T-helper 17 cell (primary cell): ENCODE measurements around the gene TRIO. TPM values are rescaled to one million over a fixed set of nuclear protein-coding genes. Genes with fewer than 3 reads are reported as not detected.

ENCODE experiments used
- ATAC-seq: fragments of 150-1000 bp; cut with Tn5 transposase; 2 replicates; pipeline ENCODE4 v1.10.0; 2021; ENCODE audit warnings: mild to moderate bottlenecking, moderate library complexity
- DNase-seq, 3 donors: peaks; one replicate each; pipeline versions ENCODE4 v3.0.0 to v3.0.0-alpha.2; 2020 to 2021
- H3K9me3 ChIP-seq: one replicate; pipeline ENCODE4 v1.7.0; 2013; ENCODE audit warnings: low read length, mild to moderate bottlenecking; ENCODE audit not compliant: control insufficient read depth, poor library complexity, severe bottlenecking
- H3K27ac Mint-ChIP-seq: one replicate; pipeline ENCODE4 v1.8.0; 2022; ENCODE audit warnings: mild to moderate bottlenecking, moderate library complexity, mixed read lengths
- H3K27me3 Mint-ChIP-seq: one replicate; pipeline ENCODE4 v1.8.0; 2022; ENCODE audit warnings: mixed read lengths
- H3K36me3 Mint-ChIP-seq: one replicate; pipeline ENCODE4 v1.8.0; 2022; ENCODE audit warnings: low read depth, mixed read lengths
- H3K4me1 Mint-ChIP-seq: one replicate; pipeline ENCODE4 v1.8.0; 2022; ENCODE audit warnings: mild to moderate bottlenecking, mixed read lengths
- H3K4me3 Mint-ChIP-seq: one replicate; pipeline ENCODE4 v1.8.0; 2022; ENCODE audit warnings: mild to moderate bottlenecking, moderate library complexity, mixed read lengths
- total RNA-seq, 4 donors: library from RNA in 2 of 4; stranded (reverse) in 2 of 4; gene quantifications; one replicate each; pipeline ENCODE4 v1.2.3 and lab custom pipeline; 2022 to 2026

Gene TRIO
- total RNA-seq, 2 donors from 2014 or later = 19.3 to 19.5 TPM

DNA sequence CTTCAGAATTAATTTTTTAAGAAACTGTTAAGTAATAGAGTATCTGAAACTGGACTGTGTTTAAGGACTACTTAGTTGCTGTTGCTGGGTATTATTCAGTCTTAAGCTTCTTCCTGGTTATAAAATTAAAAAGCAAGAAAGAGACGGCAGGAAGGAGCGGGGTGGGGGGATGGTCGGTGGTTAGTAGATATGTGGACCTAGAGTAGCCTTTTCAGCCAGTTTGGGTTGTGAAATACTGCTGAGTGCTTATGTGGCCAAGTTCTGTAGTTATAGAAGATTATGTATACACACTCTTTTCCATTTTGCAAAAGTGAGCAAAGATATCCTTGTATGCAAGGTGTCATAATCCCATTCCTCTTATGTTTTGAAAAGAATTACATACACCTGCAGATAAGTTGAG lies 28.5 kb downstream of the TRIO start:
- ATAC-seq (no peak), DNase-seq (no peak)
- H3K4me3 Mint-ChIP-seq = no peak overlapping the region
- peaks cover 51% of the 10 kb centered on the region for H3K27me3 Mint-ChIP-seq
- H3K27ac Mint-ChIP-seq = no peak overlapping the region
- H3K9me3 ChIP-seq = no peaks in the 10 kb centered on the region
- H3K4me1 Mint-ChIP-seq = peaks cover 12% of the 10 kb centered on the region
- H3K36me3 Mint-ChIP-seq = peaks cover 5% of the 10 kb centered on the region

DNA sequence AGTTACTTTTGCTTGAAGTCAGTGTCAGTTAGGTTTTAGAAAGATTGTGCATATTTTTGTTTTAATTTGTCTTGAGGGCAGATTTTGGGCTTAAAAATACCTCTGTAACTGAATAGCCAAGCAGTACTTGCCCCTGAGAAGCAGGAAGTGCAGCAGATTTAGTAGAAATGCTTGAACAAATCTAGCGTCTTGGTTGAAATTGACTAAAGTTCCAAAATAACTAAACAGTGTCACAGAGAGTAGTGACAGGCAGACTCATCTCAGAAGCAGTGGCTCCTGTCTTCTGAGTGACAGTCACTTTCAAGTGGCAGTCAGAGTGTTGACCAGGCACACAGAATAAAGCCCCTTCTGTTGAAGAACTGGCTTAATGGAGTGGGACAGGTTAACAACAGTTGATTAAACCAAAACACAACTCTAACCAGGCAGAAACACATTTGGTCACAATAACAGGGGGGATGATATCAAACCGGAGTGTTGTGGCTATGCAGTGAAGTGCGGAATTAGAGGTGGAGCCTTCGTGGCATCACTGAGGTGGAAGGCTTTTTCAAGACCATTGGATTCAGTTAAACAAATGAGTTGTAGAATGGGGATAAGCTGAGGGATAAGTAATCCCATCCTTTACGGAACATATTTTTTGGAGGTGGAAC lies 29.1 kb downstream of the TRIO start:
- no peak overlapping the region for H3K27ac Mint-ChIP-seq
- no peaks in the 10 kb centered on the region for H3K9me3 ChIP-seq
- H3K4me3 Mint-ChIP-seq = no peak overlapping the region
- no peak for DNase-seq
- no peak for ATAC-seq
- H3K27me3 Mint-ChIP-seq = peaks cover 47% of the 10 kb centered on the region
- H3K4me1 Mint-ChIP-seq = peaks cover 12% of the 10 kb centered on the region
- H3K36me3 Mint-ChIP-seq = peaks cover 5% of the 10 kb centered on the region

DNA sequence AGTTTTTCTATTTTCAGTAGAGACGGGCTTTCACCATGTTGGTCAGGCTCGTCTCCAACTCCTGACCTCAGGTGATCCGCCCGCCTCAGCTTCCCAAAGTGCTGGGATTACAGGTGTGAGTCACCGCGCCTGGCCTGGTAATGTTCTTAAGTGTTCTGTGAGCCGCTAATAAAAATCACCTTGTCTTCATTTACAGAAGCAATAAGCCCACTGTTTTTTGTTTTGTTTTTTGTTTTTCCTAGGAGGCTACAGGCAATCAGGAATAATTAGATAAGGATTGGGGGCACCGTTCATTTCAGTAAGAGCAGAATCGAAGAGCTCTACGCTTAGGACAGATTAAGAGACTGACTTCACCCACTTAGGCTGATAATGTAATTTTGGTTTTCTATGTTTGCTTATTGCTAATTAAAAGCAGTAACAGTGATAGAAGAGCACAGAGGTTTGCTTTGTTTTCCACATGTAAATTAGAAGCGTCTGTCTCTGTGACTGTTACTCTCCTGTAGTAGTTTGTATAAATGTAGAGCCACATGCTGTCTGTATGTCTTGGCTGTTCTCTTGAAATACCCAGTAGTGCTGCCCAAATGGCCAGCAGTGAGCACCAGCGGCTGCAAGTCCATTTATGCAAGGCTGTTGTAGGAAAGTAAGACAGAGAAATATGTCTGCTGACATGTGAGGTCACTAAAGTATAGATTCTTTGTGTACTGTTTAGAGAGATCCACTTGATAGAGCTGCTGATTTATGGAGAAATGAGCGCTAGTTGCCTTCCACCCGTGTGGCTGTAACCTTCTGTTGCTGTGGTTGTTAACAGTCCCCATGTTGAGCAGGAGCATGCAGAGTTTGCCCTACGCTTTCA lies 30.5 kb downstream of the TRIO start:
- no peak overlapping the region for H3K4me3 Mint-ChIP-seq
- H3K27me3 Mint-ChIP-seq = peaks cover 51% of the 10 kb centered on the region
- peaks cover 10% of the 10 kb centered on the region for H3K4me1 Mint-ChIP-seq

DNA sequence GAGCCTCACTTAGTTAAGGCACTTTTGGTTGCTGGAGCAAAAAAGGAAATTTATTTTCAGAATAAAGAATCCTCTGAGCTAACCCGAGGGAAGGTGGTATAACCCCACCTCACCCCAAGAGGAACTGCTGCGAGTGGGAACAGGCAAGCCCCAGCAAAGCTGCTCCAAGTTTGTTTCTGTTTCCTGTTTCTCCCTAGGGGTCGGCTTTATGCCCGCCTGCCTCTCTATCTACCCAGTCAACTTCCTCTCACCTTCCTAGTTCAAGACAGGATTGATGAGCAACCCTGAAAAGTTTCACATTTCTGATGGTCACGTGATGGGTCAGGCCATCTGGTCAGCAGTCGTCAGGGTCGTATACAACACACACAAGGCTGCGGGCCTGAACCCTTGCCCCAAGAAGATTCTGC lies 31.1 kb downstream of the TRIO start:
- Mint-ChIP-seq H3K27me3 (peaks cover 46% of the 10 kb centered on the region), H3K36me3 (peaks cover 3% of the 10 kb centered on the region), H3K27ac (no peak overlapping the region), H3K4me3 (no peak overlapping the region), H3K4me1 (peaks cover 6% of the 10 kb centered on the region)
- ATAC-seq = no peak
- no peak for DNase-seq
- H3K9me3 ChIP-seq = no peaks in the 10 kb centered on the region

More for the DNA sequence above, 30.5 kb downstream of the TRIO start:
- no peak overlapping the region for H3K27ac Mint-ChIP-seq
- H3K9me3 ChIP-seq = no peaks in the 10 kb centered on the region
- ATAC-seq (no peak), DNase-seq (no peak)
- H3K36me3 Mint-ChIP-seq = peaks cover 3% of the 10 kb centered on the region

DNA sequence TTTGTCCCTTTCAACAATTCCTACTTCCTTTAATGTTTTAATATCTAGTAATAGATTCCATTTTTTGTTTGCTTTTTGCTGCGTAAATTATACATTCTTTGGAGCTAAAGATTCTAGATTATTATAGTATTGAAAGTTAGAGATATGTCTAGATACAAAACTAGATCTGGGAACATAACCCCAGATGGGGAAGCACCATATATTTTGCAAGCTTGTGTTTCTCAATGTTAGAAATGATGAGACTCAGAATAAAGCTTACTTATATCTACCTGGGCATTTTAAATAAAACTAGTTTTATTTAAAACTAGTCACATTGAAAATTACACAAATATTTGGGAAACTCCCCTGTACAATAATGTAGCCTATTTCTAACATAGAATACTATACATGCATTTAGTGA lies 32.2 kb downstream of the TRIO start:
- ATAC-seq (no peak), DNase-seq (no peak)
- Mint-ChIP-seq H3K27ac (no peak overlapping the region), H3K4me1 (peaks cover 6% of the 10 kb centered on the region), H3K27me3 (peaks cover 39% of the 10 kb centered on the region), H3K4me3 (no peak overlapping the region), H3K36me3 (peaks cover 3% of the 10 kb centered on the region)
- no peaks in the 10 kb centered on the region for H3K9me3 ChIP-seq

DNA sequence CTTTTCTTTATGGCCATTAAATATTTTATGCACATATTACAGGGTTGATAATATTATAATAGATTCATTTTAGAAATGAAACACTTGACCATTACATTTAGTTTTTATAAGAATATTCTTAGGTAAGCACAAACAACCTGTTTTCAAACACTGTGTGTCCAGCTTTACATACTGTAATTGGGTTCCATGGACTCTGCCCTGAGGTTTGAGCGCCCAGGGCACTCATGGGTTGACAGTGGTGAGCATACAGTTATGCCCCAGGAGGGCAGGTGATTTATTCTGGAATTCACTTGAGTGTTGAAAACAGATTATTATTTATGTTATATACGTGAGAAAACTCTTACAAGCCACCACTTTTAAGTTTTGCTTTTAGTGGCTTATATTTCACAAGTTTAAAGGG lies 33.7 kb downstream of the TRIO start:
- ATAC-seq (no peak), DNase-seq (no peak)
- Mint-ChIP-seq H3K4me1 (peaks cover 4% of the 10 kb centered on the region), H3K27ac (no peak overlapping the region), H3K27me3 (peaks cover 33% of the 10 kb centered on the region), H3K36me3 (peaks cover 3% of the 10 kb centered on the region), H3K4me3 (no peak overlapping the region)
- no peaks in the 10 kb centered on the region for H3K9me3 ChIP-seq

DNA sequence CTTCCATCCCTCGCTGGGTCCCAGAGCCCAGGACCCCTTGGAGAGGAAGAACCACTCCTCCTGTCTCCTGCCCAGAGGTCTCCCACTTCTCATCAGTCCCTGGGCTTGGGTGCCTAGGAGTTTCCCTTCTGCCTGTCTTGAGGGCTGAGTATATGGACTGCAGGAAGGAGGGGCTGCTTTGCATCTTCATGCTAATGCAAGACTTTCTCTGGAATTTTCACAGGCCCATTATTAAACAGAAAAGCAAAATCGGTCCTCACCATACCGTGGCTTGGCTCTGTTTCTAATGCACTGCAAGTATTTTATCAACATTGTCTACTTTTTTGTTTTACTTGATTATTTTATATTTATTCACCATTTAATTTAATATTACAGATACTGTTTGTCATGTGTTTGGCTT lies 34.5 kb downstream of the TRIO start:
- no peak overlapping the region for H3K27ac Mint-ChIP-seq
- no peaks in the 10 kb centered on the region for H3K9me3 ChIP-seq
- peaks cover 2% of the 10 kb centered on the region for H3K4me1 Mint-ChIP-seq
- no peak overlapping the region for H3K4me3 Mint-ChIP-seq
- H3K36me3 Mint-ChIP-seq = peaks cover 2% of the 10 kb centered on the region
- peaks cover 25% of the 10 kb centered on the region for H3K27me3 Mint-ChIP-seq
- ATAC-seq (no peak), DNase-seq (no peak)

DNA sequence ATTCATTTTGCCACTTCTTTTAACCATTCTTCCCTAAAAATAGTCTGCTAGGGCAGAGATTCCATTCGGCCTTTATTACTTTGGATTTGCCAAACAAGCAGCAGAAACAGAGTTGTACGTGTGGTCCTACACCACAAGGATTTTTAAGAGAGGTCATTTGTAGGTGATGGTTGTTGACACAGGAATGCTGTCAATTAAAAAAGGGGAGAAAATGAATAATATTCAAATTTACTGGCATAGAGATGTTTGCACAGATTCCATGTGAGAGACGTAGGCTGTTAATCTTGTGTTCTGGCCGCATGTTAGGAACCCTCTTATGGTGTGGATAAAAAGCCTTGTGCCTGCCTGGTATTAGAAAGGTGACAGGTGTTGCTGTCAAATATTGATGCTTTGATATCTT lies 34.9 kb downstream of the TRIO start:
- no peak overlapping the region for H3K27ac Mint-ChIP-seq
- no peaks in the 10 kb centered on the region for H3K36me3 Mint-ChIP-seq
- DNase-seq (no peak), ATAC-seq (no peak)
- no peaks in the 10 kb centered on the region for H3K9me3 ChIP-seq
- H3K4me1 Mint-ChIP-seq = no peaks in the 10 kb centered on the region
- H3K4me3 Mint-ChIP-seq = no peak overlapping the region
- peaks cover 23% of the 10 kb centered on the region for H3K27me3 Mint-ChIP-seq

DNA sequence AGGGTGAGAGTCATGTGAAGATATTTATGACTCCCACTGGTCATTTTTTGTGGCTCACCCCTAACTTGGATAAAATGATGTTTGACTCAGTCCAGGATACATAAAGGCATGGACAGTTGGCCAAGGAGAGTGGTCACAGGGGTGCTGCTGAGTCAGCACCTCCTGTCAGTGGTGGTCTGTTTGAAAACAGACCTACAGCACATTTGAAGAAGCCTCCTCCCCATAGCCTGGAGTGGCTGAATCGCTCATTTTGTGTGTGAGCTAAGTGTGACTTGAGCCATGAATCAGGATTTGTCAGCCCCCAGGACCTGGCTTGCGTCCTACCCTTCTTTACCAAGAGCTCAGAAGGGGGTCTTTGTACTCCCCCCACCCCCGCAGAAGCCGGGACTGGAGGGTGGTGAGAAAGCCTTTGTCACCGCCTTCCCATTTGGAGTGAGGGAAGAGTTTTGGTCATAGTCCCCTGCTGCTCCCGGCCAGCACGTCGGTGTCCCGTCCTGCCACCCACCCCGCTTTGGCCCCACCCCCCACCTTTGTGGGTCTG lies 35.6 kb downstream of the TRIO start:
- DNase-seq (no peak), ATAC-seq (no peak)
- Mint-ChIP-seq H3K27ac (no peak overlapping the region), H3K27me3 (peaks cover 17% of the 10 kb centered on the region), H3K36me3 (no peaks in the 10 kb centered on the region), H3K4me3 (no peak overlapping the region), H3K4me1 (no peaks in the 10 kb centered on the region)
- no peaks in the 10 kb centered on the region for H3K9me3 ChIP-seq

DNA sequence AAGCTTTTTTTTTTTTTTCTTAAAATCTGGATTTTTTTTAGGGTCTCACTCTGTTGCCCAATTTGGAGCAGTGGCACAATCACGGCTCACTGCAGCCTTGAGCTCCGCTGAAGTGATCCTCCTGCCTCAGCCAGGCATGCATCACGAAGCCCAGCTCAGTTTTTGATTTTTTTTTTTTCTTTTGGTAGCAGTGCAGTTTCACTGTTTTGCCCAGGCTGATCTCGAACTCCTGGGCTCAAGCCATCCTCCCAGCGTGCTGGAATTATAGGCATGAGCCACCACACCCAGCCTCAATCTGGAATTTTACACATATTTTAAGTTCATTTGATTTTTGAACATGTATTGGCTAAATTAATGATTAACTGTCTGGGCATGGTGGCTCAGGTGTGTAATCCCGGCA lies 36.3 kb downstream of the TRIO start:
- Mint-ChIP-seq H3K36me3 (no peaks in the 10 kb centered on the region), H3K4me3 (no peak overlapping the region), H3K27ac (no peak overlapping the region), H3K4me1 (no peaks in the 10 kb centered on the region), H3K27me3 (peaks cover 10% of the 10 kb centered on the region)
- ATAC-seq (no peak), DNase-seq (no peak)
- no peaks in the 10 kb centered on the region for H3K9me3 ChIP-seq

DNA sequence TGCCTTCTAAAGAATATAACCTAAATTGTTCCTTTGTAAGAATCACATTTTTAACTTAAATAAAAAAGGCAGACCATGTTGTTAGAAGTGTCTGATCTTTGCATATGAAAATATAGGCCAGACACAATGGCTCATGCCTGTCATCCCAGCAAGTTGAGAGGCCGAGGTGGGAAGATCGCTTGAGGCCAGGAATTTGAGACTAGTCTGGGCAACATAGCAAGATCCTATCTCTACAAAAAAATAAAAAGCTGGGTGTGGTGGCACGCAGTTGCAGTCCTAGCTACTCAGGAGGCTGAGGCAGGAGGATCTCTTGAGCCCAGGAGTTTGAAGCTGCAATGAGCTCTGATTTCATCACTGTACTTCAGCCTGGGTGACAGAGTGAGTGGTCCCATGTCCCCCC lies 37.3 kb downstream of the TRIO start:
- DNase-seq (no peak), ATAC-seq (no peak)
- no peaks in the 10 kb centered on the region for H3K36me3 Mint-ChIP-seq
- H3K27ac Mint-ChIP-seq = no peak overlapping the region
- H3K4me3 Mint-ChIP-seq = no peak overlapping the region
- peaks cover 12% of the 10 kb centered on the region for H3K27me3 Mint-ChIP-seq
- no peaks in the 10 kb centered on the region for H3K4me1 Mint-ChIP-seq
- H3K9me3 ChIP-seq = no peaks in the 10 kb centered on the region

DNA sequence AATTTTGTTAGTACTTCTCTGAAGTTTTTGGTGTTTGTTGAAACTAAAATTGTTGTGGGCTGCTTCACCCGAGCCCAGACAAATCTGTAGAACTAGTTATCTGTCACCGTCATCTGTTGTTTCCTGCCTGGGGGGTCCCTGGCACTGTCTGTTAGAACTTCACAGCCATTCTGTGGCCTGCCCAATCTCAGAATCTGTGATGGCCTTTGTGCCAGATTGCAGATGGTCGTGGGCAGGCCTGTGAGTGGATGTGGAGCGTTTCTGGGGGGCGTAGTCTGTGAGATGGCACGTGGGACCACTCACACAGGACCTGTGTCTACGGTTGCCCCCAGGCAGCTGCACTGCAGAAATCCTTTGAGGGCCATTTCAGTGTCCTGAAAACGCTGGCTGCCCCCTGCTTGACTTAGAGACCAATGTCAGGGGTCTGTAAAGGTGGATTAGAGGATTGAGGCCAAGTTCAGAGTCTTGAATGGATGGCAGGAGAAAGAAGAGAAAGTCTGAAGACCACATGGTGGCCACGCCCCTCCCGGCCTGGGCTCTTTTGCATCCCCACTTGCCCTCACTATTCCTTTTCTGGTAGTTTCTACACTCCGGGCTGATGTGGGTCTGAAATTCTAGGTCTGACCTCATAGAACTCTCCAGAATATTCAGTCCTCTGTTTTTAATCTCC lies 38.3 kb downstream of the TRIO start:
- H3K27ac Mint-ChIP-seq = no peak overlapping the region
- DNase-seq (no peak), ATAC-seq (no peak)
- no peaks in the 10 kb centered on the region for H3K36me3 Mint-ChIP-seq
- H3K27me3 Mint-ChIP-seq = peaks cover 13% of the 10 kb centered on the region
- H3K4me3 Mint-ChIP-seq = no peak overlapping the region
- H3K4me1 Mint-ChIP-seq = no peaks in the 10 kb centered on the region
- H3K9me3 ChIP-seq = no peaks in the 10 kb centered on the region

DNA sequence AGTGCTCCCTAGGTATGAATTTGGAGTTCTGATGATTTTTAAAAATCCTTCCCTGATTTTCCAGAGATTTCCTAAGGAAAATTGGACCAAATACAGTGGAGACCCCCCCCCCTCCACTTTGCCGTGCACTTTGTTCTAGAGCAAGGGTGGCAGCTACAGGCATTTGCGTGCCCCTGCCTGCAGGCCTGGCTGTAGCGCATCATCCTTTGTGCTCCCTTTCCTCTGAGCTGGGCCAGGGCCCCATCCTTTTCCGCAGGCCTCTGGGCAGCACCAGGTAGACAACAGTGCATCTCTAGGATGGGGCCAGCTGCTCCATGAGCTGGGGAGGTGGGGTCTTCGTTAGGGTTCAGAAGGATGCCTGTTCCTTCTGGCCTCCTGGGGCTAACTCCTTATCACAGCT lies 39.6 kb downstream of the TRIO start:
- ATAC-seq = no peak

More for the DNA sequence above, 39.6 kb downstream of the TRIO start:
- no peak for DNase-seq
- peaks cover 22% of the 10 kb centered on the region for H3K27me3 Mint-ChIP-seq
- no peak overlapping the region for H3K27ac Mint-ChIP-seq
- no peaks in the 10 kb centered on the region for H3K36me3 Mint-ChIP-seq
- no peaks in the 10 kb centered on the region for H3K4me1 Mint-ChIP-seq
- H3K9me3 ChIP-seq = no peaks in the 10 kb centered on the region
- H3K4me3 Mint-ChIP-seq = no peak overlapping the region
